NCI-H146 treated with DMSO at 0.1 percent for 48 hours (cell line): ENCODE measurements around the gene SLX9.

Experiments
- DNase-seq: peaks from one replicate; lab custom pipeline; 2025; ENCODE audit not compliant: unreplicated experiment; lab: John Stamatoyannopoulos, UW

The SLX9 gene

GRCh38 chr21:44943686-44944550 lies 4.1 kb downstream of the SLX9 start:
- no peak for DNase-seq

- DNase-seq = no peak
Measured at GRCh38 chr21:44944596-44944995, 4.8 kb downstream of the SLX9 start.

DNA sequence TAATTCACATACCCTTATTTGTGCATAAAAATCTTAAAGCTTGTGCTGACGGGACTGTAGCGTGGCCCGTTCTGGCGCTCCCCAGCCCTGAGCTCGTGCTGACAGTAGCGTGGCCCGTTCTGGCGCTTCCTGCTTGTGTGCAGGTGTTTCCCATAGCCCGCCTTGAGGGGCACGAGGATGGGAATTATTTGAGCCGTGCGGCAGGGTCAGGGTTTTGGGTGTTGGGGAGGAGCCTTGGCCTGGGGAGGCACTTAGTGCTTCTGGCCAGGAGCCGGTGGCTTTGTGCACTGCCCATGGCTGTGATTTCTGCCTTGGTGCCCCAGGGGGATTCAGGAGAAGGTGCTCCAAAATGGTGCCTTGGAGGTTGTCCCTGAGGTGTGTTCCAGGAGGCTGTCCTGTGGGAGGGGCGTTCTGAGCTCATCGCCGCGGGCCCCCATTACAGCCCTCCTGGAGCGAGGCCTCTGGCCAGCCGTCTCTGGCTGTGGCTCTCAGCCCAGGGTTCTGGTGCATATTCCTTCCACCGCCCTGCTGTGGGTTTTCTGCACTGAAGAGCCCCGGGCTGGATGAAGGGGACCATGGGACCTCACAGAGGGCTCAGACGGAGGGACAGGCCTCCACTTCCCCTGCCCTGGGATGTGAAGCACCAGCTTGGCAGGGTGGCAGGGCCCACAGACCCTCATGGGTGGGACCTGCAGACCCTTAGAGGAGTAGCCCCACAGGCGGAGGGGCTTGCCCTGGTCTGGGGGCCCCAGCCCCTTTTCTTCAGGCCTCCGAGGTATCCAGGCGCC lies 6.6 kb downstream of the SLX9 start:
- DNase-seq = no peak

- no peak for DNase-seq
Measured at GRCh38 chr21:44947111-44947929, 7.5 kb downstream of the SLX9 start.

- no peak for DNase-seq
Measured at GRCh38 chr21:44947930-44948331, 8.1 kb downstream of the SLX9 start.

DNA sequence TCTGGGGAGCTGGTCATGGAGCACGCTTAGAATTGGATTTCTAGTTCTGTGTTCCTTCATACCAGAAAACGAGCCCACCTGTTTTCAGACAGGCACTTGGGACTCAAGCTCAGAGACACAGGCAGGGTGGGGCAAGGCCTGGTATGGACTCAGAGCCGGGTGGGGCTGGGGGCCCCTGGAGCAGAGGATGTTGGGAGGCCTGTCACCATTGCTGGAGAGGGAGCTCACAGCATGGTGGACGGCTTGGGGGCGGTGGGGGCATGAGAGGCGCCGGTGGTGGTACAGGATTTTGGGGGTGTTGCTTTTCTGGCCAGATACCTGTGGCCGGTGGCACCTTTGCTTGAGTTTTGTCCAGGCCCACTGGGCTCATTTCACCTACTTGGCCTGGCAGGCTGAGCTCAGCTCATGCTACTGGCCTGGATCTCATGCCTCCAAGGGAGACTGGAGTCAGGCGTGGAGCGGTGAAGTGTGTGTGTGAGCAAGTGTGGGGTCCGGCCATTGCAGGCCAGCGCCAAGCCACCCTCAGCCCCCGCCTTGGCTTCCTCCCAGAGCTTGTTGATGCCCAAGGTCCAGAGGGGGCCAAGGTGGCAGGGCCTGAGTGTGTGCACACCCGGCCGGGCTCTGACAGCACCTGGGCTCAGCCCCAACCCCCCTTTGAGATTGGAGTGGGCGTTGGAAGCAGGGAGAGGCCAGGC lies 8.7 kb downstream of the SLX9 start:
- DNase-seq = no peak

GRCh38 chr21:44949161-44949778 lies 9.4 kb downstream of the SLX9 start:
- DNase-seq = no peak

DNA sequence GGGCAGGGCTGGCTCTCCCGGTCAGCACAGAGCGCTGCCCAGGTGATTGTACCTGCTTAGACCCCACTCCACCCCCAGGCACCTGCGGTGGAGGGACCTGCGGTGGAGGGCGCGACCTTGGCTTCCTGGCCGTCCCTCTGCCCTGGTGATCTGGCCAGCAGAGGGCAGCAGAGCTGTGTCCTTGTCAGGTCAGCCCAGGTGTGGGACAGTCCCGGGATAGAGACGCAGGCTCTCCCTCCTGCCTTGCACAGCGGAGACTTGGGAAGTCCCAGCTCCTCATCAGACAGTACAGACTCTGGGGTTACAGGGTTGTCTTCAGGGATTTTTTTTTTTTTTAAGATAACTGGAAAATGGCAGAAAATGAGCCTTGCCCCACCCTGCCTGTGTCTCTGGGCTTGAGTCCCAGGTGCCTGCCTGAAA lies 10.0 kb downstream of the SLX9 start:
- no peak for DNase-seq

- DNase-seq = no peak
Measured at GRCh38 chr21:44950351-44950750, 10.5 kb downstream of the SLX9 start.

DNA sequence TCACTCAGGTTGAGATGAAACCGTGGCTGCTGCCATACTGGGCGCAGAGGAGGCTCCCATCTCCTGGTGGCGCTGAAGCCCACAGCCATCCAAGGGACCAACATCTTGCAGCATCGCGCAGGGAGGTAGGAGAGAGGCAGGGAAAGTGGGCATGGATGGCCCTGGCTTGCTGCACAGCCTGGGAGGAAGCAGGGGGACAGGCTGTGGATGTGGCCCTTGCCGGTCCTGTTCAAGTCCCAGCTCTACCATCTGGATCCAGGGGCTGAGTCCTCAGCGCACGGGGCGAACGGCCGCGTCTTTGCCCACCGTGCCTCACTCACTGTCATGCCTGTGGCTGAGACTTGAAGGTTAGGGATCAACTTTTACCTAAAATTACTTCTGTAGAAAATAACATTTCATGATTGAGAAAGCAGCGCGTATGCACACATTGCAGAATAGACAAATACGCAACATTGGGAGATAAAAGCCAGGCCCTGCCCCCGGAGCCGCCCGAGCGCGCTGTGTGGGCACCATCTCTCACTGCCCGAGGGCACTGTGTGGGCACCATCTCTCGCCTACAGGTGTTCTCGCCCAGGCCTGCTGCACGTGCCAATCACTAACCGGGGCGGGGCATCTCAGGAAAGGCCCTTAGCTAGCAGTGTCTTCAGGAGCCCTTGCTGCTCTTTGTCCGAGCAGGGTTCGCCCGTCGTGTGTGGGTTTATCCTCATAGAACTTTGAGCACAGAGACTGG lies 11.5 kb downstream of the SLX9 start:
- no peak for DNase-seq

DNA sequence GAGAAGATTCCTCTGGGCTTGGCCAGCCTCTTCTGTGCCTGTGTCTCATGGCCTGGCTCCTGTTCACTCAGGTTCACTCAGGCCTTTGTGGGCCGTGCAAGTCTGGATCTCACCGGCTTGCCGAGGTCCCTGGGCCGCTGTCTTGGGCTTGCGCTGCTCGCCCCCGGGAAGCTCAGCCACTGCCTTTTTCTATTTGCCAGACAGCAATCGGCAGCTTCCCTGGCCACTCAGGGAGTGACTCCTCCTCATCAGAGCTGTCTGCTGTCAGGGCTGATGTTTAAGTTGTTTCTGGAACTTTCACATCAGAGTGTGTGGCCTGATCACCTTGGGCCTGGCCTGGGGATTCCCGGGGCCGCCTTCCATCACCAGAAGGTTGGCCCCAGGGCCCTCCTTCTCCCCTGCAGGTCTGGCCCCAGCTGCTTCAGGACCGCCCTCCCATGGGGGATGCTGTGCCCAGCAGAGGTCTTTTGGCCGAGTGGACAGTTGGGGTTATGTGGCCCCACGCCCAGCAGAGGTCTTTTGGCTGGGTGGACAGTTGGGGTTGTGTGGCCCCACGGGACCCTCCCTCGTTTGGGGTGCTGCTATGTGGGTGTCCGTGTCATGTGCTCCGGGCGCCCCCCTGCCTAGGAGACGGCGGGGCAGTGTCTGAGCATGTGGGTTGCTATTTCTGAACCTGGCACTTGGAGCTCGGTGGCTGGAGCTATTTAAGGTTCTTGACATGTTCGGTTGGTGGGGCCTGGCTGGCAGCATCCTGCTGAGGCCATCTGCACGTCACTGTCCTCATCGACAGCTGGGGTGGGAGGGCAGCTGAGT lies 12.5 kb downstream of the SLX9 start:
- DNase-seq = no peak

GRCh38 chr21:44952929-44953627 lies 13.2 kb downstream of the SLX9 start:
- DNase-seq = no peak

- DNase-seq = no peak
Measured at GRCh38 chr21:44953628-44954021, 13.8 kb downstream of the SLX9 start.

DNA sequence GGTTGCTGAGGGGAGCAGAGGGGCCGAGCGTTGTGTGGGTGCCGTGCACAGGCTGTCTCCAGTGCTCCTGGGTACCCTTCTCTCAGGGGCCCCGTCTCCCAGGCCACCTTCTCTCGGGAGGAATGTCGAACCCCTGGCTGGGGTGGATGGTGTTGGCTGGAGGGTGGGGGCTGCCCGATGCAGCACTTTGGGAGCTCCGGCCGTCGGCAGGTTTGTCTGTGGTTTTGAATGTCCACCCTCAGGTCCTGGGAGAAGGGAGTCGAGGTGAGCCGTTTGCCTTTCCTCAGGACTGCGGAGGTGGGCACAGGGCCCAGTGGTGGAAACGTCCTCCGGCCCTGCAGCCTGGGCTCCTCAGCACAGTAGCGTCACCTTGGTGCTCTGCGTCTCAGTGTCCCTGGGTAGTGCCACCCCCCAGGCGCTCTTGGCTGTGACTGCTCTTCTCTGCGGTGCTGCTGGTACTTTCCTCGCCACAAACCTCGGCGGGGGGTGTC lies 14.5 kb downstream of the SLX9 start:
- no peak for DNase-seq

DNA sequence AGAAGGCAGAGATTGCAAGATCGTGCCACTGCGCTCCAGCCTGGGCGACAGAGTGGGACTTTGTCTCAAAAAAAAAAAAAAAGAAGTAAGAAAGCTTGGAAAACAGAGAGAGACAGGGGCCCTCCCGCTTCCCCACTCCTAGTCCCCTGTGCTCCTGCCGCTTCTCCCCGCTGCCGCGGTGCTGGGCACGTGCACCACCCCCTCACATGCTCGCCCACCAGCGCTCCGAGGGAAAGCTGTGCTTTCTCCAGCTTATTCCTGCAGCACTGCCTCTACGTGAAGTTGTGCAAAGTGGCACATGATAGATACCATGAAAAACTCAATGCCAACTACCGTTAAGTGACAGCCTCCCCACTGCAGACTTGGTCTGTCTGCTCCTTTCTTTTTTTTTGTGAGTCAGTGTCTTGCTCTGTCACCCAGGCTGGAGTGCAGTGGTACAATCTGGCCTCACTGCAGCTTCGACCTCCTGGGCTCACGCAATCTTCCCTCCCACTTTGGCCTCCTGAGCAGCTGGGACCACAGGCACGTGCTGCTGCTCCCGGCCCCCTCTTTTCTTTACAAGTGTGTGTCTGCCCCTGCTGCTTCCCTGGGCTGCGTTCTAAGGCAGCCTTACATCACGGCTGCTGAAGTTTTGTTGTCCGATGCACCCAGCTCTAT lies 15.4 kb downstream of the SLX9 start:
- DNase-seq = no peak

GRCh38 chr21:44955798-44956175 lies 16.0 kb downstream of the SLX9 start:
- DNase-seq = no peak

DNA sequence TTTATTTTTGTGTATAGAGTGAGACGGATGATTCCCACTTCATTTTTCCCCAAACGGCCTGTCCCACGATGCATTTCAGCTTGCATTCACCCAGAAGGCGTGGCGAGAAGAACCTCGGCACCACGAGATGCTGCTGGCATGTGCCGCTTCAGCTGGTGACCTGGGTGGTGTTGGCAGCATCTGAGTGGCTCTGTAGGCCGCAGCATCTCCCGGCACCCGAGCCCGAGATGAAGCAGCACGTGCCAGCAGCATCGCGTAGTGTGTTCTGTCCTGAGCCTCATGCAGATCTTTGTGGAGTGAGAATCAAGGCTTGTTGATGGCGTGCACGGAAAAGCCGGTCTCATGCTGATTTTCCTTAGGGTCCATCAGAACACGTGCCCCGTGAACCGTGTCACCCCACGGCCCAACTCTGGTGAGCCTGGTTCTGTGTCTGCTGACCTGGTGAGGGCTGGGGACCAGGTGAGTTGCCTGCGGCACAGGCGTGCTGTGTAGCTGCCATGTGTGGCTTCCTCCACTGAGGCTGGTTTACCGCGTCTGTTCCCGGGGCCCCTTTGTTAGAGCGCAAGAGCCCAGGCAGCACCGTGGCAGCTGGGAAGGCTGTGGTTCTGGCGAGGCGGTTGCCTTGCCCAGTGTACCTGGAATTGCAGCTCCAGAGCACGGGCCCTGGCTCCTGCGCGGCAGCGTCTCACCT lies 16.7 kb downstream of the SLX9 start:
- DNase-seq = no peak
